Type B pancreatic cell (in vitro differentiated cells): Measurements from ENCODE around the gene INSIG2. TPM values are rescaled to one million over a fixed set of nuclear protein-coding genes. Genes with fewer than 3 reads are reported as not detected.

ENCODE experiments used
- DNase-seq: peaks from one replicate; pipeline ENCODE4 v3.0.0; 2021; ENCODE audit warnings: mixed read lengths; ENCODE audit not compliant: unreplicated experiment; ENCODE audit errors: extremely low spot score
- H3K27ac Mint-ChIP-seq: 2 replicates; pipeline ENCODE4 v1.8.0; 2021; ENCODE audit warnings: mild to moderate bottlenecking, mixed read lengths
- H3K27me3 Mint-ChIP-seq: 2 replicates; pipeline ENCODE4 v1.8.0; 2021; ENCODE audit warnings: mixed read lengths
- H3K36me3 Mint-ChIP-seq: 2 replicates; pipeline ENCODE4 v1.8.0; 2021; ENCODE audit warnings: mixed read lengths
- H3K4me1 Mint-ChIP-seq: one replicate; pipeline ENCODE4 v1.8.0; 2021; ENCODE audit warnings: mixed read lengths; ENCODE audit not compliant: unreplicated experiment
- H3K4me3 Mint-ChIP-seq: 2 replicates; pipeline ENCODE4 v1.8.0; 2021; ENCODE audit warnings: mild to moderate bottlenecking, mixed read lengths
- H3K9me3 Mint-ChIP-seq: 2 replicates; pipeline ENCODE4 v1.8.0; 2021; ENCODE audit warnings: mixed read lengths
- total RNA-seq: library from RNA; stranded (reverse); gene quantifications from 2 replicates; pipeline ENCODE4 v1.2.1, GENCODE V29; 2021; ENCODE audit warnings: low replicate concordance
- TF ChIP-seq, protein P1 (sequence below): fragments of 200-600 bp; sonication (generic); conservative IDR thresholded peaks from 2 replicates; pipeline ENCODE4 v1.5.0; 2021; ENCODE audit warnings: antibody characterized with exemption, mild to moderate bottlenecking

Gene INSIG2
- total RNA-seq, 1 donor from 2014 or later: 18.7 TPM

DNA sequence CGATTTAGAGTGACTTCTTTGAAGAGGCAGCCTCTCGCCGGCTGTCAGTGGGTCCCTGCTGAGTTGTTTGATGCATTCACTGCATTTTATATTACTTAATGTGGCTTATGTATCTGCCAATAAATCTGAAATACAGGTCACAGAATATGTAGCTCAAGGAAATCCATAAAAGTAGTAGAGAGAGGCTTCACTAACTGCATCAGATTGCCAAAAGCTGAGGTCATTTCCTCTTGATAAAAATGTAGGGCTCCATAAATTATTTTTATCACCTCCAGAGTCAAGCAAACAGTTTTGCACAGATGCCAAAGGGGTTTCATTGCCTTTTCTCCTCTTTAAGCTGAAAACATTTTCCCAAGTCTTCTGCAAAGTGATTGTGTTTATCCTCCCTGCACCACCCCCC is 37.9 kb upstream of the INSIG2 start:
- Mint-ChIP-seq H3K4me1 (peaks cover 9% of the 10 kb centered on the region), H3K9me3 (no peaks in the 10 kb centered on the region), H3K4me3 (no peak overlapping the region), H3K27ac (no peak overlapping the region), H3K27me3 (peaks cover 63% of the 10 kb centered on the region), H3K36me3 (no peaks in the 10 kb centered on the region)
- TF ChIP-seq, protein P1, sequence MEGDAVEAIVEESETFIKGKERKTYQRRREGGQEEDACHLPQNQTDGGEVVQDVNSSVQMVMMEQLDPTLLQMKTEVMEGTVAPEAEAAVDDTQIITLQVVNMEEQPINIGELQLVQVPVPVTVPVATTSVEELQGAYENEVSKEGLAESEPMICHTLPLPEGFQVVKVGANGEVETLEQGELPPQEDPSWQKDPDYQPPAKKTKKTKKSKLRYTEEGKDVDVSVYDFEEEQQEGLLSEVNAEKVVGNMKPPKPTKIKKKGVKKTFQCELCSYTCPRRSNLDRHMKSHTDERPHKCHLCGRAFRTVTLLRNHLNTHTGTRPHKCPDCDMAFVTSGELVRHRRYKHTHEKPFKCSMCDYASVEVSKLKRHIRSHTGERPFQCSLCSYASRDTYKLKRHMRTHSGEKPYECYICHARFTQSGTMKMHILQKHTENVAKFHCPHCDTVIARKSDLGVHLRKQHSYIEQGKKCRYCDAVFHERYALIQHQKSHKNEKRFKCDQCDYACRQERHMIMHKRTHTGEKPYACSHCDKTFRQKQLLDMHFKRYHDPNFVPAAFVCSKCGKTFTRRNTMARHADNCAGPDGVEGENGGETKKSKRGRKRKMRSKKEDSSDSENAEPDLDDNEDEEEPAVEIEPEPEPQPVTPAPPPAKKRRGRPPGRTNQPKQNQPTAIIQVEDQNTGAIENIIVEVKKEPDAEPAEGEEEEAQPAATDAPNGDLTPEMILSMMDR: no peak
- no peak for DNase-seq

DNA sequence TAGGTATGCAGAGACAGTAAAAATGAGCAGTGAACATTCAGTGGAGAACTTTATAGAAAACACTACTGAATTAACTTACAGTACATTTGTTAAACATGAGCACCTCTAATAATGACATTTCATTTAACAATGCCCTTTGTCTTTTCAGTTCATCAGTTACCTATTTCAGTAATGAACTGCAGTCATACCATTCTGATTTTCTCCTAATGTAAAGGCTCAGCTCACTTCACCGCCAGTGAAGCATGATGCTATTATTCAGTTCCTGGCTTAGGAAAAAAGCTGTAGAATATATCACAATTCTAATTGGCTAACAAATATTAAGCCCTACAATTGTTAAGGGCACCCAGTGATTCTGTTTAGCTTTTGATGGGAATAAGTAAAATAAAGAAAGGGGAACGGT is 37.3 kb upstream of the INSIG2 start:
- Mint-ChIP-seq H3K9me3 (no peaks in the 10 kb centered on the region), H3K36me3 (no peaks in the 10 kb centered on the region), H3K27ac (no peak overlapping the region), H3K4me3 (no peak overlapping the region), H3K27me3 (peaks cover 67% of the 10 kb centered on the region), H3K4me1 (peaks cover 9% of the 10 kb centered on the region)
- TF ChIP-seq, protein P1: no peak
- no peak for DNase-seq

DNA sequence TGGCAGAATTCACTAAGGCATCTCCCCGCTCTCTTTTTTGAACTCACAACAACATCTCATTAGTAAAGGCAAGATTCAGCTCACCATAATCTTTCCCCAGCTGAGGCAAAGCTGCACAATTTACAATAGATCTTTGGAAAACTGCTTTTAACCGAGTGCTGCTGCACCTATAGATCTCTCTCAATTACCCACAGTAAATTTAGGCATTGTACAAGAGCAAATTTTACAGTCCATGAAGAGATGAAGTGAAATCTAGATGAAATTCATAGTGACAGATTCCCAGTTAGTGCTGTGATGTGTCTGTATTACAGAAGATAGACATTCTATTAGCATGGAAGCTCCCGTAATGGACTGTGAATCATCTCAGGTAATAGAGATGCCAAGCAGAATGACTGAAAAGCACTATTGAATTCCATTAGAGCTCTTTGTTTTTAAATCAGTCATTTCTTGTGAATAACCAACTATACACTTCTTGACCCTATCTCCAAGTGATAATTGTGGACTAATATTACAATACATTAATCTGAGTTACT is 36.4 kb upstream of the INSIG2 start:
- no peak for DNase-seq
- Mint-ChIP-seq H3K9me3 (no peaks in the 10 kb centered on the region), H3K36me3 (no peaks in the 10 kb centered on the region), H3K4me1 (peaks cover 9% of the 10 kb centered on the region), H3K27ac (no peak overlapping the region), H3K27me3 (peaks cover 63% of the 10 kb centered on the region), H3K4me3 (no peak overlapping the region)
- TF ChIP-seq, protein P1: no peak

DNA sequence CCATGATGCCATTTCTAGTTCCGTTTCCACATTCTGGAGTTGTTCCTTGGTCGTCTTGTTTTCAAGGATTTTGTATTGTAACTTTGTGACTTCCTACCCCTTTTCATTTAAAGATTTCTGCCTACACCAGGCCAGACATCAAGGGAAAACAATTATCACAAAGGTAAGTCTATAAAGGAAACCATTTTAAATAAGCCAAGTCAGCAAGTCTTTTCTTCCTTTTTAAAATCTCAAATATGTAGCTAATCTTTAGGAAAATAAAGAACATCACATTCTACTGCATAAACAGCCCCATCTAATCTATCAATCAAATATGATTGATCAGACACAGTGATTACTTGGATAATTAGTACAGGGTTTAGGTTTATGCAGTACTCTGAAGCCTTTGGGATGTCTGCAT is 35.8 kb upstream of the INSIG2 start:
- H3K9me3 Mint-ChIP-seq: no peaks in the 10 kb centered on the region
- H3K4me3 Mint-ChIP-seq: no peak overlapping the region
- DNase-seq: no peak
- peaks cover 60% of the 10 kb centered on the region for H3K27me3 Mint-ChIP-seq
- TF ChIP-seq, protein P1: no peak
- H3K27ac Mint-ChIP-seq: no peak overlapping the region
- no peaks in the 10 kb centered on the region for H3K36me3 Mint-ChIP-seq
- peaks cover 6% of the 10 kb centered on the region for H3K4me1 Mint-ChIP-seq

DNA sequence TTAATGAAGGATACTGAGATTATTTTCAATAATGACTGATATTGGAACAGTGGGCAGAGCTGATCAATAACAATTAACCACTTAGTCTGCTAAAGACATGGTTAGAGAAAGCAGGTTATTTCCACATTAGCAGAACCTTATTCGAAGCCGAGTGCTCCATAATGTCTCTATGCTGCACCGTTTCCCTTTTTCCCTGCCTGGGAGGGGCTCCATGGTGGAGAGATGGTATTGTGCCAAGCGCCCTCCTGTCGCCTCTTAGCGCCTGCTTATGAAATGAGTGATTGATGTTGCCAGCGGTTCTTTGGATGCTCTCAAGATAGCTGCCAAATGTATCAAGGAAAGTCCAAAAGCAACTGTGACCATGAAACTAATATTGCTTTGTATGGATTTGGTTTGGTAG is 34.6 kb upstream of the INSIG2 start:
- Mint-ChIP-seq H3K36me3 (no peaks in the 10 kb centered on the region), H3K4me3 (no peak overlapping the region), H3K27ac (no peak overlapping the region), H3K4me1 (peaks cover 5% of the 10 kb centered on the region), H3K27me3 (peaks cover 48% of the 10 kb centered on the region), H3K9me3 (no peaks in the 10 kb centered on the region)
- TF ChIP-seq, protein P1: no peak
- DNase-seq: no peak
